Neural progenitor cell (in vitro differentiated cells): Measurements from ENCODE around the gene CAV1. TPM values are rescaled to one million over a fixed set of nuclear protein-coding genes. Genes with fewer than 3 reads are reported as not detected.

ENCODE experiments used
- DNase-seq: peaks from one replicate; pipeline ENCODE4 v3.0.0-alpha.2; 2016; ENCODE audit warnings: low spot score
- H2AFZ ChIP-seq: fragments of 200-600 bp; sonication (generic); replicated peaks from 2 replicates; pipeline ENCODE4 v1.6.1; 2016; ENCODE audit warnings: antibody characterized with exemption
- H3F3A ChIP-seq: fragments of 200-600 bp; sonication (generic); 2 replicates; pipeline ENCODE4 v1.6.1; 2016; ENCODE audit warnings: antibody characterized with exemption, low read depth
- H3K27ac ChIP-seq: fragments of 200-600 bp; sonication (generic); 2 replicates; pipeline ENCODE4 v1.5.1; 2016; ENCODE audit warnings: mild to moderate bottlenecking
- H3K27me3 ChIP-seq: fragments of 200-600 bp; sonication (generic); 2 replicates; pipeline ENCODE4 v1.6.1; 2016; ENCODE audit warnings: mild to moderate bottlenecking, moderate library complexity
- H3K36me3 ChIP-seq: fragments of 200-600 bp; sonication (generic); 2 replicates; pipeline ENCODE4 v1.5.1; 2016
- H3K4me1 ChIP-seq: fragments of 200-600 bp; sonication (generic); 2 replicates; pipeline ENCODE4 v1.6.1; 2016; ENCODE audit warnings: mixed run types
- H3K4me2 ChIP-seq: fragments of 200-600 bp; sonication (generic); 2 replicates; pipeline ENCODE4 v1.6.1; 2016
- H3K4me3 ChIP-seq: fragments of 200-600 bp; sonication (generic); 2 replicates; pipeline ENCODE4 v1.5.1; 2016
- H3K79me2 ChIP-seq: fragments of 200-600 bp; sonication (generic); 2 replicates; pipeline ENCODE4 v1.6.1; 2016; ENCODE audit warnings: low read depth
- H3K9ac ChIP-seq: fragments of 200-600 bp; sonication (generic); 2 replicates; pipeline ENCODE4 v1.6.1; 2016
- H3K9me3 ChIP-seq: fragments of 200-600 bp; sonication (generic); 2 replicates; pipeline ENCODE4 v1.5.1; 2016; ENCODE audit warnings: low read depth
- H4K20me1 ChIP-seq: fragments of 200-600 bp; sonication (generic); 2 replicates; pipeline ENCODE4 v1.6.1; 2016; ENCODE audit warnings: low read depth
- H3K27ac Mint-ChIP-seq: 3 replicates; pipeline ENCODE4 v1.8.0; 2021; ENCODE audit warnings: mixed read lengths
- H3K27me3 Mint-ChIP-seq: 2 replicates; pipeline ENCODE4 v1.8.0; 2022; ENCODE audit warnings: low read depth, mild to moderate bottlenecking, inconsistent platforms, moderate library complexity, mixed read lengths; ENCODE audit not compliant: insufficient read depth
- H3K36me3 Mint-ChIP-seq: 3 replicates; pipeline ENCODE4 v1.8.0; 2021; ENCODE audit warnings: mixed read lengths
- H3K4me1 Mint-ChIP-seq: 3 replicates; pipeline ENCODE4 v1.8.0; 2021; ENCODE audit warnings: mixed read lengths
- H3K4me3 Mint-ChIP-seq: 3 replicates; pipeline ENCODE4 v1.8.0; 2021; ENCODE audit warnings: mild to moderate bottlenecking, moderate library complexity, mixed read lengths
- H3K9me3 Mint-ChIP-seq: 3 replicates; pipeline ENCODE4 v1.8.0; 2020; ENCODE audit warnings: mixed read lengths
- CTCF ChIP-seq: fragments of 200-600 bp; sonication (generic); IDR thresholded peaks from 2 replicates; pipeline ENCODE4 v1.5.1; 2017; ENCODE audit warnings: antibody characterized with exemption, mild to moderate bottlenecking
- EZH2 ChIP-seq: fragments of 200-600 bp; sonication (generic); IDR thresholded peaks from 2 replicates; pipeline ENCODE4 v1.6.1; 2017; ENCODE audit warnings: antibody characterized with exemption, mild to moderate bottlenecking, moderate library complexity
- EZH2phosphoT487 ChIP-seq: fragments of 200-600 bp; sonication (generic); IDR thresholded peaks from 2 replicates; pipeline ENCODE4 v1.6.1; 2017; ENCODE audit warnings: antibody characterized with exemption
- total RNA-seq: library from RNA; depleted of rRNA; stranded (reverse); fragments of >200 nt; gene quantifications from 2 replicates; pipeline ENCODE4 v1.2.3, GENCODE V29; 2015; ENCODE audit warnings: low replicate concordance

Gene CAV1
- total RNA-seq, 1 donor from 2014 or later = 0.19 TPM

GRCh38 chr7:116553168-116553964 lies 28.5 kb downstream of the CAV1 start:
- Mint-ChIP-seq H3K4me3 (no peak overlapping the region), H3K9me3 (no peaks in the 10 kb centered on the region), H3K27me3 (no peaks in the 10 kb centered on the region), H3K4me1 (no peaks in the 10 kb centered on the region), H3K27ac (no peak overlapping the region), H3K36me3 (no peaks in the 10 kb centered on the region)
- H3K4me1 ChIP-seq = peaks cover 11% of the 10 kb centered on the region
- H3K27ac ChIP-seq = no peak overlapping the region
- no peak overlapping the region for H3K4me3 ChIP-seq
- no peaks in the 10 kb centered on the region for H3K36me3 ChIP-seq
- H3F3A ChIP-seq = no peaks in the 10 kb centered on the region
- TF ChIP-seq EZH2 = no peak
- TF ChIP-seq EZH2phosphoT487 = no peak
- no peak for TF ChIP-seq CTCF
- no peak overlapping the region for H2AFZ ChIP-seq
- no peaks in the 10 kb centered on the region for H3K27me3 ChIP-seq
- no peak overlapping the region for H3K9ac ChIP-seq
- H3K9me3 ChIP-seq = no peaks in the 10 kb centered on the region
- H3K4me2 ChIP-seq = no peak overlapping the region
- no peaks in the 10 kb centered on the region for H3K79me2 ChIP-seq
- no peak for DNase-seq
- H4K20me1 ChIP-seq = no peaks in the 10 kb centered on the region

GRCh38 chr7:116554436-116554835 lies 29.6 kb downstream of the CAV1 start:
- H3K36me3 Mint-ChIP-seq = no peaks in the 10 kb centered on the region
- H3K27ac Mint-ChIP-seq = no peak overlapping the region
- no peak overlapping the region for H3K4me2 ChIP-seq
- DNase-seq = no peak
- H3F3A ChIP-seq = no peaks in the 10 kb centered on the region
- H3K9me3 ChIP-seq = no peaks in the 10 kb centered on the region
- H3K9me3 Mint-ChIP-seq = no peaks in the 10 kb centered on the region
- no peaks in the 10 kb centered on the region for H4K20me1 ChIP-seq
- no peak overlapping the region for H3K4me3 ChIP-seq
- no peak for TF ChIP-seq EZH2phosphoT487
- TF ChIP-seq CTCF = no peak
- TF ChIP-seq EZH2 = no peak
- no peaks in the 10 kb centered on the region for H3K27me3 Mint-ChIP-seq
- no peaks in the 10 kb centered on the region for H3K79me2 ChIP-seq
- H2AFZ ChIP-seq = no peak overlapping the region
- peaks cover 11% of the 10 kb centered on the region for H3K4me1 ChIP-seq
- H3K9ac ChIP-seq = no peak overlapping the region
- no peaks in the 10 kb centered on the region for H3K36me3 ChIP-seq
- H3K4me3 Mint-ChIP-seq = no peak overlapping the region
- no peaks in the 10 kb centered on the region for H3K4me1 Mint-ChIP-seq
- H3K27me3 ChIP-seq = no peaks in the 10 kb centered on the region
- H3K27ac ChIP-seq = no peak overlapping the region

- no peaks in the 10 kb centered on the region for H3F3A ChIP-seq
- no peaks in the 10 kb centered on the region for H3K9me3 ChIP-seq
- peaks cover 15% of the 10 kb centered on the region for H3K4me1 ChIP-seq
- H3K4me2 ChIP-seq = no peak overlapping the region
- Mint-ChIP-seq H3K9me3 (no peaks in the 10 kb centered on the region), H3K27ac (no peak overlapping the region), H3K4me1 (peaks cover 3% of the 10 kb centered on the region), H3K36me3 (no peaks in the 10 kb centered on the region), H3K4me3 (no peak overlapping the region), H3K27me3 (no peaks in the 10 kb centered on the region)
- no peaks in the 10 kb centered on the region for H3K36me3 ChIP-seq
- TF ChIP-seq EZH2 (no peak), CTCF (no peak), EZH2phosphoT487 (no peak)
- H3K4me3 ChIP-seq = no peak overlapping the region
- no peak for DNase-seq
- no peak overlapping the region for H3K9ac ChIP-seq
- no peak overlapping the region for H2AFZ ChIP-seq
- no peak overlapping the region for H3K27ac ChIP-seq
- no peaks in the 10 kb centered on the region for H4K20me1 ChIP-seq
- no peaks in the 10 kb centered on the region for H3K27me3 ChIP-seq
- H3K79me2 ChIP-seq = no peaks in the 10 kb centered on the region
These were observed 30.1 kb downstream of the CAV1 start for GRCh38 chr7:116554911-116555310.
